ENCODE results near the gene ARHGAP27.

- TF ChIP-seq CTCF (IDR thresholded peaks at IDR 0.05) (no peak), POLR2AphosphoS5 (IDR thresholded peaks at IDR 0.05) (no peak)
These were observed 64.0 kb downstream of the ARHGAP27 start for GRCh38 chr17:45368651-45369050.

Measured in stomach (tissue), 4 donors.